Measurements from ENCODE around the gene STAT5A. TPM values are rescaled to one million over a fixed set of nuclear protein-coding genes. Genes with fewer than 3 reads are reported as not detected.

Gene STAT5A
- total RNA-seq, 1 experiment from 2014 or later = 0.91 TPM

DNA sequence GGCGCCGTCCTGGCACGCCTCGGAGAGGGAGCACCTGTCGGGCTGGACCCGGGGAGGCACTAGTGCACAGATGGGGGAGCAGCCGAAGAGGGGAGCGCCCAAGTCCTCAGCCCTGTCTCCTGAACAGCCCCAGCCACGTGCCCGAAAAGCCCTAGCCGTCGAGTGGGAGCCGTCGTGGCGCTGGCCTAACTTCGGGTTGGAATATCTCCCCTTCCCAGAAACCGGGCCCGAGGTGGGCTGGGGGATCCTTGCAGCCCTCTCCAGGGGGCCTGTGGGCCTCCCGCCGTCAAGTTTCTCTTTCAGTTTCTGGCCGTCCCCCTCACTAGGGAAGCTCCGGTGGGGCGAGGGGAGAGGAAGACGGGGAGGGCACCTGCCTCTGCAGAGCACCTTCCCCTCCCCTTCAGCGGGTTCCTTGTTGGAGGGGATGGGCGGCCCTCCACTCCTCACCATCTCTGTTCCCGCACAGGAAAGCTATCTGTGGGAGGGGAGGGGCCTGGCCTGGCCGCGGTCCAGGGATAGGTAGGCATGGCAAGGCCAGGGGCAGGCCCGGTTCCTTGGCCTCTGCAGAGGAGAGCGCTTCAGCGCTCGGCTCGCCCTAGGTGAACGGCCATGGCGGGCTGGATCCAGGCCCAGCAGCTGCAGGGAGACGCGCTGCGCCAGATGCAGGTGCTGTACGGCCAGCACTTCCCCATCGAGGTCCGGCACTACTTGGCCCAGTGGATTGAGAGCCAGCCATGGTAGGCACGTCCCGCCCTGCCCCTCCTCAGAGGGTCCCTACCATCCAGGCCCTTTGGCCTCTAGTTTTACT lies 709 bp downstream of the STAT5A start:
- ATAC-seq (no peak), DNase-seq (ENCODE audit: low read depth, low spot score) (no peak)
- H4K20me1 ChIP-seq (ENCODE audit: insufficient read depth) = no peaks in the 10 kb centered on the region
- POLR2A ChIA-PET = no interaction called here
- H3K4me3 ChIP-seq (replicated peaks in 1 of 2; ENCODE audit: low read depth in 1 of 2, low read length in 2 of 2) = no peak overlapping the region
- H3K9me2 ChIP-seq (ENCODE audit: insufficient read depth) = no peaks in the 10 kb centered on the region
- H3K9me3 ChIP-seq (ENCODE audit: control insufficient read depth in 1 of 2, insufficient read depth in 1 of 2, low read depth in 1 of 2, low read length in 2 of 2) = no peaks in the 10 kb centered on the region
- intact Hi-C loops (cut with micrococcal nuclease) = no loop called here
- H3K9ac ChIP-seq (ENCODE audit: low read length) = no peak overlapping the region
- no peak for TF ChIP-seq ZBTB33 (IDR thresholded peaks at IDR 0.05; ENCODE audit: extremely low read depth, insufficient replicate concordance, low read length)
- TF ChIP-seq YY1 (IDR thresholded peaks at IDR 0.05; ENCODE audit: extremely low read depth, insufficient replicate concordance, low read depth, low read length) = no peak
- no peak for TF ChIP-seq ZNF274 (IDR thresholded peaks at IDR 0.05; ENCODE audit: low read depth, low read length)
- no peak for TF ChIP-seq CBX3 (IDR thresholded peaks at IDR 0.05; ENCODE audit: low read depth)
- TF ChIP-seq CEBPB (IDR thresholded peaks at IDR 0.05; ENCODE audit: low read depth) = no peak
- TF ChIP-seq FOSL1 (IDR thresholded peaks at IDR 0.05; ENCODE audit: low read depth) = no peak
- TF ChIP-seq TCF7L2 (IDR thresholded peaks at IDR 0.05; ENCODE audit: borderline replicate concordance, extremely low read depth, insufficient read depth, insufficient read length) = no peak
- TF ChIP-seq, protein P1, sequence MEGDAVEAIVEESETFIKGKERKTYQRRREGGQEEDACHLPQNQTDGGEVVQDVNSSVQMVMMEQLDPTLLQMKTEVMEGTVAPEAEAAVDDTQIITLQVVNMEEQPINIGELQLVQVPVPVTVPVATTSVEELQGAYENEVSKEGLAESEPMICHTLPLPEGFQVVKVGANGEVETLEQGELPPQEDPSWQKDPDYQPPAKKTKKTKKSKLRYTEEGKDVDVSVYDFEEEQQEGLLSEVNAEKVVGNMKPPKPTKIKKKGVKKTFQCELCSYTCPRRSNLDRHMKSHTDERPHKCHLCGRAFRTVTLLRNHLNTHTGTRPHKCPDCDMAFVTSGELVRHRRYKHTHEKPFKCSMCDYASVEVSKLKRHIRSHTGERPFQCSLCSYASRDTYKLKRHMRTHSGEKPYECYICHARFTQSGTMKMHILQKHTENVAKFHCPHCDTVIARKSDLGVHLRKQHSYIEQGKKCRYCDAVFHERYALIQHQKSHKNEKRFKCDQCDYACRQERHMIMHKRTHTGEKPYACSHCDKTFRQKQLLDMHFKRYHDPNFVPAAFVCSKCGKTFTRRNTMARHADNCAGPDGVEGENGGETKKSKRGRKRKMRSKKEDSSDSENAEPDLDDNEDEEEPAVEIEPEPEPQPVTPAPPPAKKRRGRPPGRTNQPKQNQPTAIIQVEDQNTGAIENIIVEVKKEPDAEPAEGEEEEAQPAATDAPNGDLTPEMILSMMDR (IDR thresholded peaks at IDR 0.05 in 2 of 3, conservative IDR thresholded peaks at IDR 0.05 in 1 of 3; ENCODE audit: borderline replicate concordance in 1 of 3, insufficient read depth in 1 of 3, low read depth in 2 of 3, low read length in 2 of 3) = no peak
- no peak for TF ChIP-seq EZH2 (IDR thresholded peaks at IDR 0.05)
- TF ChIP-seq REST (IDR thresholded peaks at IDR 0.05; ENCODE audit: low read depth) = no peak
- TF ChIP-seq POLR2AphosphoS5 (IDR thresholded peaks at IDR 0.05; ENCODE audit: low read depth, low read length) = no peak
- TF ChIP-seq EZH2phosphoT487 (IDR thresholded peaks at IDR 0.05; ENCODE audit: borderline replicate concordance) = no peak
- TF ChIP-seq SP1 (IDR thresholded peaks at IDR 0.05; ENCODE audit: low read depth) = no peak
- no peak for TF ChIP-seq SRF (IDR thresholded peaks at IDR 0.05; ENCODE audit: low read depth)
- TF ChIP-seq POLR2A (IDR thresholded peaks at IDR 0.05; ENCODE audit: borderline replicate concordance, extremely low read depth, insufficient read depth, insufficient read length) = no peak
- H3K27me3 ChIP-seq (ENCODE audit: insufficient read depth, low read length) = no peaks in the 10 kb centered on the region
- no TSS peak for BruUV-seq (replicated peaks)
- CTCF ChIA-PET = no interaction called here
- H3K36me3 ChIP-seq (ENCODE audit: control insufficient read depth in 1 of 2, insufficient read depth in 2 of 2, low read length in 2 of 2) = no peaks in the 10 kb centered on the region
- no peaks in the 10 kb centered on the region for H3K4me1 ChIP-seq (ENCODE audit: control insufficient read depth in 1 of 2, insufficient read depth in 2 of 2, low read length in 2 of 2)
- RAD21 ChIA-PET (ENCODE audit: low non-redundant PET in 1 of 2, low total read pairs in 2 of 2, uncharacterized antibody in 2 of 2, unreplicated experiment in 2 of 2) = no interaction called here
- no peaks in the 10 kb centered on the region for H3K79me2 ChIP-seq (ENCODE audit: insufficient read depth, low read length)
- H3K4me2 ChIP-seq (ENCODE audit: low read length) = no peak overlapping the region
- H3K27ac ChIP-seq (ENCODE audit: low read depth, low read length) = no peak overlapping the region
- no peak overlapping the region for H2AFZ ChIP-seq (ENCODE audit: low read depth, low read length, poor library complexity, severe bottlenecking)
